ENCODE data around the gene TMEM120A. TPM values are rescaled to one million over a fixed set of nuclear protein-coding genes. Genes with fewer than 3 reads are reported as not detected.

Gene TMEM120A
- total and polyA plus RNA-seq, 2 experiments from 2014 or later, result 12.7 to 22.3 TPM

DNA sequence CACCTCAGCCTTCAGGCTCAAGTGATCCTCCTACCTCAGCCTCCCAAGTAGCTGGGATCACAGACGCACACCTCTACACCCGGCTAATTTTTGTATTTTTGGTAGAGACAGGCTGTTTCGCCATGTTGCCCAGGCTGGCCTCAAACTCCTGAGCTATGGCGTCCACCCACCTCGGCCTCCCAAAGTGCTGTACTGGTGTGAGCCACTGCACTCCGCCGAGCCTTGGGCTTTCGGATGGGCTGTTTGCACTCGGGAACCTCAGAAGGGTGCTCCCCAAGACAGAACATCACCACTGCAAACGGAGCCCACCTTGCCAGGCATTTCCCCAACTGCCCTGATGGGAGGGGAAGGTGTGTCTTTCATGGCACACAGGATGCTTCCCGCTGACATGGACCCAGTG is 27.3 kb downstream of the TMEM120A start (continued):
- TF ChIP-seq, protein P1, sequence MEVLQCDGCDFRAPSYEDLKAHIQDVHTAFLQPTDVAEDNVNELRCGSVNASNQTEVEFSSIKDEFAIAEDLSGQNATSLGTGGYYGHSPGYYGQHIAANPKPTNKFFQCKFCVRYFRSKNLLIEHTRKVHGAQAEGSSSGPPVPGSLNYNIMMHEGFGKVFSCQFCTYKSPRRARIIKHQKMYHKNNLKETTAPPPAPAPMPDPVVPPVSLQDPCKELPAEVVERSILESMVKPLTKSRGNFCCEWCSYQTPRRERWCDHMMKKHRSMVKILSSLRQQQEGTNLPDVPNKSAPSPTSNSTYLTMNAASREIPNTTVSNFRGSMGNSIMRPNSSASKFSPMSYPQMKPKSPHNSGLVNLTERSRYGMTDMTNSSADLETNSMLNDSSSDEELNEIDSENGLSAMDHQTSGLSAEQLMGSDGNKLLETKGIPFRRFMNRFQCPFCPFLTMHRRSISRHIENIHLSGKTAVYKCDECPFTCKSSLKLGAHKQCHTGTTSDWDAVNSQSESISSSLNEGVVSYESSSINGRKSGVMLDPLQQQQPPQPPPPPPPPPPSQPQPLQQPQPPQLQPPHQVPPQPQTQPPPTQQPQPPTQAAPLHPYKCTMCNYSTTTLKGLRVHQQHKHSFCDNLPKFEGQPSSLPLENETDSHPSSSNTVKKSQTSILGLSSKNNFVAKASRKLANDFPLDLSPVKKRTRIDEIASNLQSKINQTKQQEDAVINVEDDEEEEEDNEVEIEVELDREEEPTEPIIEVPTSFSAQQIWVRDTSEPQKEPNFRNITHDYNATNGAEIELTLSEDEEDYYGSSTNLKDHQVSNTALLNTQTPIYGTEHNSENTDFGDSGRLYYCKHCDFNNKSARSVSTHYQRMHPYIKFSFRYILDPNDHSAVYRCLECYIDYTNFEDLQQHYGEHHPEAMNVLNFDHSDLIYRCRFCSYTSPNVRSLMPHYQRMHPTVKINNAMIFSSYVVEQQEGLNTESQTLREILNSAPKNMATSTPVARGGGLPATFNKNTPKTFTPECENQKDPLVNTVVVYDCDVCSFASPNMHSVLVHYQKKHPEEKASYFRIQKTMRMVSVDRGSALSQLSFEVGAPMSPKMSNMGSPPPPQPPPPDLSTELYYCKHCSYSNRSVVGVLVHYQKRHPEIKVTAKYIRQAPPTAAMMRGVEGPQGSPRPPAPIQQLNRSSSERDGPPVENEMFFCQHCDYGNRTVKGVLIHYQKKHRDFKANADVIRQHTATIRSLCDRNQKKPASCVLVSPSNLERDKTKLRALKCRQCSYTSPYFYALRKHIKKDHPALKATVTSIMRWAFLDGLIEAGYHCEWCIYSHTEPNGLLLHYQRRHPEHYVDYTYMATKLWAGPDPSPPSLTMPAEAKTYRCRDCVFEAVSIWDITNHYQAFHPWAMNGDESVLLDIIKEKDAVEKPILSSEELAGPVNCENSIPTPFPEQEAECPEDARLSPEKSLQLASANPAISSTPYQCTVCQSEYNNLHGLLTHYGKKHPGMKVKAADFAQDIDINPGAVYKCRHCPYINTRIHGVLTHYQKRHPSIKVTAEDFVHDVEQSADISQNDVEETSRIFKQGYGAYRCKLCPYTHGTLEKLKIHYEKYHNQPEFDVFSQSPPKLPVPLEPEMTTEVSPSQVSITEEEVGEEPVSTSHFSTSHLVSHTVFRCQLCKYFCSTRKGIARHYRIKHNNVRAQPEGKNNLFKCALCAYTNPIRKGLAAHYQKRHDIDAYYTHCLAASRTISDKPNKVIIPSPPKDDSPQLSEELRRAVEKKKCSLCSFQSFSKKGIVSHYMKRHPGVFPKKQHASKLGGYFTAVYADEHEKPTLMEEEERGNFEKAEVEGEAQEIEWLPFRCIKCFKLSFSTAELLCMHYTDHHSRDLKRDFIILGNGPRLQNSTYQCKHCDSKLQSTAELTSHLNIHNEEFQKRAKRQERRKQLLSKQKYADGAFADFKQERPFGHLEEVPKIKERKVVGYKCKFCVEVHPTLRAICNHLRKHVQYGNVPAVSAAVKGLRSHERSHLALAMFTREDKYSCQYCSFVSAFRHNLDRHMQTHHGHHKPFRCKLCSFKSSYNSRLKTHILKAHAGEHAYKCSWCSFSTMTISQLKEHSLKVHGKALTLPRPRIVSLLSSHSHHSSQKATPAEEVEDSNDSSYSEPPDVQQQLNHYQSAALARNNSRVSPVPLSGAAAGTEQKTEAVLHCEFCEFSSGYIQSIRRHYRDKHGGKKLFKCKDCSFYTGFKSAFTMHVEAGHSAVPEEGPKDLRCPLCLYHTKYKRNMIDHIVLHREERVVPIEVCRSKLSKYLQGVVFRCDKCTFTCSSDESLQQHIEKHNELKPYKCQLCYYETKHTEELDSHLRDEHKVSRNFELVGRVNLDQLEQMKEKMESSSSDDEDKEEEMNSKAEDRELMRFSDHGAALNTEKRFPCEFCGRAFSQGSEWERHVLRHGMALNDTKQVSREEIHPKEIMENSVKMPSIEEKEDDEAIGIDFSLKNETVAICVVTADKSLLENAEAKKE (CRISPR knock-in tag; IDR thresholded peaks at IDR 0.05), result no peak
- TF ChIP-seq EZH2phosphoT487 (IDR thresholded peaks at IDR 0.05; ENCODE audit: unreplicated experiment) (no peak), CREB1 (CRISPR knock-in tag; IDR thresholded peaks at IDR 0.05; ENCODE audit: low read depth) (no peak), STAT1 (IDR thresholded peaks at IDR 0.05; ENCODE audit: unreplicated experiment) (no peak), POLR2AphosphoS5 (IDR thresholded peaks at IDR 0.05; ENCODE audit: low read depth) (no peak), NANOG (IDR thresholded peaks at IDR 0.05; ENCODE audit: borderline replicate concordance) (no peak), ETS1 (IDR thresholded peaks at IDR 0.05) (no peak)

- no peaks in the 10 kb centered on the region for H3K4me1 ChIP-seq (ENCODE audit: insufficient read depth)
- peaks cover 13% of the 10 kb centered on the region for H3K36me3 Mint-ChIP-seq (ENCODE audit: low read depth)
- H2AFZ ChIP-seq, result no peak overlapping the region
- H3K36me3 ChIP-seq (ENCODE audit: insufficient read depth), result no peaks in the 10 kb centered on the region
- peak overlapping the region; percentile 74; the same call in 1 of the 2 replicates for H3K27ac Mint-ChIP-seq
- no peak overlapping the region for H3K4me2 ChIP-seq
- 0 out of 2 replicates have a peak, but pooled peaks cover 2% of the 10 kb centered on the region for H3K79me2 ChIP-seq (replicated peaks; ENCODE audit: insufficient read depth)
- H3K27ac ChIP-seq (ENCODE audit: low read depth), result no peak overlapping the region
- no peak for DNase-seq (ENCODE audit: low spot score)
- no peaks in the 10 kb centered on the region for H3K27me3 ChIP-seq (ENCODE audit: insufficient read depth)
- no peak overlapping the region for H3K4me3 Mint-ChIP-seq
- peaks cover 6% of the 10 kb centered on the region for H3K4me1 Mint-ChIP-seq
- ATAC-seq, result no peak
- H3K9me3 Mint-ChIP-seq, result no peaks in the 10 kb centered on the region
- H3K27me3 Mint-ChIP-seq (ENCODE audit: insufficient read depth, low read depth, poor library complexity), result peaks cover 4% of the 10 kb centered on the region
- no peak overlapping the region for H3K4me3 ChIP-seq
- H3K9me2 ChIP-seq (ENCODE audit: insufficient read depth), result no peaks in the 10 kb centered on the region
- H4K20me1 ChIP-seq (replicated peaks; ENCODE audit: insufficient read depth), result peaks cover 6% of the 10 kb centered on the region
- H3F3A ChIP-seq (replicated peaks; ENCODE audit: low read depth), result no peaks in the 10 kb centered on the region
- TF ChIP-seq JUNB (IDR thresholded peaks at IDR 0.05; ENCODE audit: unreplicated experiment) (no peak), EZH2 (IDR thresholded peaks at IDR 0.05; ENCODE audit: low read depth, unreplicated experiment) (no peak), REST (IDR thresholded peaks at IDR 0.05; ENCODE audit: unreplicated experiment) (no peak)
- TF ChIP-seq, protein P2, sequence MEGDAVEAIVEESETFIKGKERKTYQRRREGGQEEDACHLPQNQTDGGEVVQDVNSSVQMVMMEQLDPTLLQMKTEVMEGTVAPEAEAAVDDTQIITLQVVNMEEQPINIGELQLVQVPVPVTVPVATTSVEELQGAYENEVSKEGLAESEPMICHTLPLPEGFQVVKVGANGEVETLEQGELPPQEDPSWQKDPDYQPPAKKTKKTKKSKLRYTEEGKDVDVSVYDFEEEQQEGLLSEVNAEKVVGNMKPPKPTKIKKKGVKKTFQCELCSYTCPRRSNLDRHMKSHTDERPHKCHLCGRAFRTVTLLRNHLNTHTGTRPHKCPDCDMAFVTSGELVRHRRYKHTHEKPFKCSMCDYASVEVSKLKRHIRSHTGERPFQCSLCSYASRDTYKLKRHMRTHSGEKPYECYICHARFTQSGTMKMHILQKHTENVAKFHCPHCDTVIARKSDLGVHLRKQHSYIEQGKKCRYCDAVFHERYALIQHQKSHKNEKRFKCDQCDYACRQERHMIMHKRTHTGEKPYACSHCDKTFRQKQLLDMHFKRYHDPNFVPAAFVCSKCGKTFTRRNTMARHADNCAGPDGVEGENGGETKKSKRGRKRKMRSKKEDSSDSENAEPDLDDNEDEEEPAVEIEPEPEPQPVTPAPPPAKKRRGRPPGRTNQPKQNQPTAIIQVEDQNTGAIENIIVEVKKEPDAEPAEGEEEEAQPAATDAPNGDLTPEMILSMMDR (conservative IDR thresholded peaks at IDR 0.05; ENCODE audit: low read depth in 2 of 2), result no peak
Measured at GRCh38 chr7:75966190-75966961, 28.0 kb downstream of the TMEM120A start.

Data from GM23338 (cell line).